Measurements from ENCODE around the gene CHID1.

Gene CHID1

GRCh38 chr11:904380-904779 is 6.2 kb downstream of the CHID1 start:
- DNase-seq (ENCODE audit: low read depth), result no peak
- TF ChIP-seq MAX (IDR thresholded peaks at IDR 0.05; ENCODE audit: low read depth, low read length) (no peak), POLR2A (IDR thresholded peaks at IDR 0.05; ENCODE audit: extremely low read depth, insufficient read length) (no peak), CTCF (IDR thresholded peaks at IDR 0.05; ENCODE audit: low read depth, low read length) (no peak), MYC (IDR thresholded peaks at IDR 0.05; ENCODE audit: low read depth, low read length) (no peak)
- no peak overlapping the region for H3K4me3 ChIP-seq (ENCODE audit: low read depth, low read length)

- no peak overlapping the region for H3K4me3 ChIP-seq (ENCODE audit: low read depth, low read length)
- TF ChIP-seq MYC (IDR thresholded peaks at IDR 0.05; ENCODE audit: low read depth, low read length) (no peak), CTCF (IDR thresholded peaks at IDR 0.05; ENCODE audit: low read depth, low read length) (no peak), POLR2A (IDR thresholded peaks at IDR 0.05; ENCODE audit: extremely low read depth, insufficient read length) (no peak), MAX (IDR thresholded peaks at IDR 0.05; ENCODE audit: low read depth, low read length) (no peak)
- DNase-seq (ENCODE audit: low read depth), result no peak
These were observed 9.1 kb downstream of the CHID1 start for GRCh38 chr11:901452-902061.

GRCh38 chr11:900545-900944 is 10.1 kb downstream of the CHID1 start:
- no peak overlapping the region for H3K4me3 ChIP-seq (ENCODE audit: low read depth, low read length)
- TF ChIP-seq POLR2A (IDR thresholded peaks at IDR 0.05; ENCODE audit: extremely low read depth, insufficient read length) (no peak), MYC (IDR thresholded peaks at IDR 0.05; ENCODE audit: low read depth, low read length) (no peak), CTCF (IDR thresholded peaks at IDR 0.05; ENCODE audit: low read depth, low read length) (no peak), MAX (IDR thresholded peaks at IDR 0.05; ENCODE audit: low read depth, low read length) (no peak)
- no peak for DNase-seq (ENCODE audit: low read depth)

- no peak for DNase-seq (ENCODE audit: low read depth)
- TF ChIP-seq MYC (IDR thresholded peaks at IDR 0.05; ENCODE audit: low read depth, low read length) (no peak), MAX (IDR thresholded peaks at IDR 0.05; ENCODE audit: low read depth, low read length) (no peak), CTCF (IDR thresholded peaks at IDR 0.05; ENCODE audit: low read depth, low read length) (no peak), POLR2A (IDR thresholded peaks at IDR 0.05; ENCODE audit: extremely low read depth, insufficient read length) (no peak)
- H3K4me3 ChIP-seq (ENCODE audit: low read depth, low read length), result no peak overlapping the region
These were observed 10.9 kb downstream of the CHID1 start for GRCh38 chr11:899724-900123.

GRCh38 chr11:898540-899190 is 11.9 kb downstream of the CHID1 start:
- H3K4me3 ChIP-seq (ENCODE audit: low read depth, low read length), result no peak overlapping the region
- no peak for TF ChIP-seq CTCF (IDR thresholded peaks at IDR 0.05; ENCODE audit: low read depth, low read length)
- TF ChIP-seq POLR2A (IDR thresholded peaks at IDR 0.05; ENCODE audit: extremely low read depth, insufficient read length), result no peak
- TF ChIP-seq MYC (IDR thresholded peaks at IDR 0.05; ENCODE audit: low read depth, low read length), result no peak
- TF ChIP-seq MAX (IDR thresholded peaks at IDR 0.05; ENCODE audit: low read depth, low read length), result no peak
- DNase-seq (ENCODE audit: low read depth), result no peak

Data from NB4 (cell line).